ENCODE results near the gene BRICD5. TPM values are rescaled to one million over a fixed set of nuclear protein-coding genes. Genes with fewer than 3 reads are reported as not detected.
A peak's percentile ranks its signal among the peaks of the same experiment; 100 is the strongest.
"Not testable (repeated sequence)": the region's sequence is repeated elsewhere in the genome, so short reads cannot be mapped to it uniquely, and the experiment has no call there.

Gene BRICD5
- total and polyA plus RNA-seq, 2 donors from 2014 or later = 7.2 to 8.2 TPM

GRCh38 chr16:2243031-2243528, 32.4 kb upstream of the BRICD5 start:
- H3K36me3 ChIP-seq (ENCODE audit: control insufficient read depth in 2 of 3, insufficient read depth in 3 of 3, low read length in 3 of 3) = peaks cover 0 to 40% (median 15%) of the 10 kb centered on the region in 3 donors
- H3K27me3 ChIP-seq (ENCODE audit: control insufficient read depth, insufficient read depth, low read length) = no peaks in the 10 kb centered on the region
- H3K9me3 ChIP-seq (ENCODE audit: control insufficient read depth in 2 of 3, insufficient read depth in 1 of 3, low read length in 3 of 3) = no peaks in the 10 kb centered on the region
- intact Hi-C loops (cut with DNase I) = no loop called here
- TF ChIP-seq CTCF (IDR thresholded peaks at IDR 0.05; ENCODE audit: borderline replicate concordance, extremely low read depth, insufficient read depth) = no peak
- FAIRE-seq (no peak), DNase-seq (peak in 1 of 5 donors; percentile 73)
- H3K4me3 ChIP-seq (ENCODE audit: low read length in 3 of 3) = no peak overlapping the region
- H3K27ac ChIP-seq (ENCODE audit: low read depth in 2 of 2, low read length in 2 of 2) = no peak overlapping the region
- H3K4me1 ChIP-seq (ENCODE audit: control insufficient read depth in 2 of 3, insufficient read depth in 2 of 3, low read depth in 1 of 3, low read length in 3 of 3) = no peaks in the 10 kb centered on the region
- H3K9ac ChIP-seq (ENCODE audit: low read length in 3 of 3) = no peak overlapping the region

- Histone ChIP-seq H3K36me3 (ENCODE audit: control insufficient read depth in 2 of 3, insufficient read depth in 3 of 3, low read length in 3 of 3) (peaks cover 0 to 40% (median 15%) of the 10 kb centered on the region in 3 donors), H3K27me3 (ENCODE audit: control insufficient read depth, insufficient read depth, low read length) (no peaks in the 10 kb centered on the region), H3K9ac (ENCODE audit: low read length in 3 of 3) (no peak overlapping the region), H3K27ac (ENCODE audit: low read depth in 2 of 2, low read length in 2 of 2) (no peak overlapping the region), H3K9me3 (ENCODE audit: control insufficient read depth in 2 of 3, insufficient read depth in 1 of 3, low read length in 3 of 3) (no peaks in the 10 kb centered on the region), H3K4me1 (ENCODE audit: control insufficient read depth in 2 of 3, insufficient read depth in 2 of 3, low read depth in 1 of 3, low read length in 3 of 3) (no peaks in the 10 kb centered on the region), H3K4me3 (ENCODE audit: low read length in 3 of 3) (no peak overlapping the region)
- no peak for TF ChIP-seq CTCF (IDR thresholded peaks at IDR 0.05; ENCODE audit: borderline replicate concordance, extremely low read depth, insufficient read depth)
- FAIRE-seq (no peak), DNase-seq (no peak)
- intact Hi-C loops (cut with DNase I) = no loop called here
Measured at GRCh38 chr16:2242598-2242997, 31.9 kb upstream of the BRICD5 start.

- FAIRE-seq; H3K27me3 ChIP-seq (ENCODE audit: control insufficient read depth, insufficient read depth, low read length); H3K27ac ChIP-seq (ENCODE audit: low read depth in 2 of 2, low read length in 2 of 2); H3K4me1 ChIP-seq (ENCODE audit: control insufficient read depth in 2 of 3, insufficient read depth in 2 of 3, low read depth in 1 of 3, low read length in 3 of 3); intact Hi-C loops (cut with DNase I); DNase-seq; H3K9ac ChIP-seq (ENCODE audit: low read length in 3 of 3); H3K4me3 ChIP-seq (ENCODE audit: low read length in 3 of 3); H3K9me3 ChIP-seq (ENCODE audit: control insufficient read depth in 2 of 3, insufficient read depth in 1 of 3, low read length in 3 of 3): not testable (repeated sequence)
- peaks cover 0 to 27% (median 12%) of the 10 kb centered on the region in 3 donors for H3K36me3 ChIP-seq (ENCODE audit: control insufficient read depth in 2 of 3, insufficient read depth in 3 of 3, low read length in 3 of 3)
Measured at GRCh38 chr16:2240331-2240730, 29.7 kb upstream of the BRICD5 start.

GRCh38 chr16:2238838-2239675, 28.4 kb upstream of the BRICD5 start:
- peaks cover 0 to 19% (median 12%) of the 10 kb centered on the region in 3 donors for H3K36me3 ChIP-seq (ENCODE audit: control insufficient read depth in 2 of 3, insufficient read depth in 3 of 3, low read length in 3 of 3)
- intact Hi-C loops (cut with DNase I) = no loop called here

More at GRCh38 chr16:2238838-2239675, 28.4 kb upstream of the BRICD5 start:
- no peak overlapping the region for H3K4me3 ChIP-seq (ENCODE audit: low read length in 3 of 3)
- H3K27ac ChIP-seq (ENCODE audit: low read depth in 2 of 2, low read length in 2 of 2) = no peak overlapping the region
- peaks cover 0 to 7% (median 0%) of the 10 kb centered on the region in 3 donors for H3K4me1 ChIP-seq (ENCODE audit: control insufficient read depth in 2 of 3, insufficient read depth in 2 of 3, low read depth in 1 of 3, low read length in 3 of 3)
- H3K27me3 ChIP-seq (ENCODE audit: control insufficient read depth, insufficient read depth, low read length) = no peaks in the 10 kb centered on the region
- H3K9me3 ChIP-seq (ENCODE audit: control insufficient read depth in 2 of 3, insufficient read depth in 1 of 3, low read length in 3 of 3) = no peaks in the 10 kb centered on the region
- FAIRE-seq (no peak), DNase-seq (peak in 1 of 5 donors; percentile 57)
- H3K9ac ChIP-seq (ENCODE audit: low read length in 3 of 3) = no peak overlapping the region
- no peak for TF ChIP-seq CTCF (IDR thresholded peaks at IDR 0.05; ENCODE audit: borderline replicate concordance, extremely low read depth, insufficient read depth)

Measured in kidney (tissue), 14 donors.